Left renal cortex interstitium (tissue), 4 donors: Measurements from ENCODE around the gene USH2A. TPM values are rescaled to one million over a fixed set of nuclear protein-coding genes. Genes with fewer than 3 reads are reported as not detected.

Experiments
- DNase-seq, 4 donors: peaks; one replicate each; pipeline ENCODE4 v3.0.0-alpha.2; 2013; ENCODE audit warnings: low read depth in 4 of 4, low spot score in 2 of 4, missing footprints in 1 of 4
- polyA plus RNA-seq, 4 donors: library from polyadenylated mRNA; unstranded; fragments of 120-200 nt; gene quantifications; one replicate each; pipeline ENCODE4 v1.2.1, GENCODE V29; 2013; ENCODE audit not compliant: insufficient read length in 4 of 4

The USH2A gene
- polyA plus RNA-seq, 4 donors = 0.13 to 0.42 (median 0.37) TPM

DNA sequence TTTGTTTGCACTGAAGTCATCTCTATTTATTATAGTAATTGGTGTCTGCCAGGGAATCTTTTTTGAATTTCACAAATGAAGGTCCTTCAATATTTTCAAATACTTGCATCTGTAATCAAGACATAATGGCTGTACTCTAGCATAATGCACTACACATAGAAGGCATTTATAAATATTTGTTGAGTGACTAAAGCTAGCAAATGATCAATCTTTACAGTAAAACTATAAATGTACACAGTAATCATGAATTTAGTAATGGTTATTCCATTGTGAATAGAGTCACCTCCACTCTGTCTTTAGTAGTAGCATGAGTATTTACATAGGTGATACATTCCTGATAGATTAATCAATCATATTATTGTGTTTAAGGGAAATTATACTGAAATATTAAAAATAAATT lies 119.6 kb downstream of the USH2A start:
- no peak for DNase-seq

DNA sequence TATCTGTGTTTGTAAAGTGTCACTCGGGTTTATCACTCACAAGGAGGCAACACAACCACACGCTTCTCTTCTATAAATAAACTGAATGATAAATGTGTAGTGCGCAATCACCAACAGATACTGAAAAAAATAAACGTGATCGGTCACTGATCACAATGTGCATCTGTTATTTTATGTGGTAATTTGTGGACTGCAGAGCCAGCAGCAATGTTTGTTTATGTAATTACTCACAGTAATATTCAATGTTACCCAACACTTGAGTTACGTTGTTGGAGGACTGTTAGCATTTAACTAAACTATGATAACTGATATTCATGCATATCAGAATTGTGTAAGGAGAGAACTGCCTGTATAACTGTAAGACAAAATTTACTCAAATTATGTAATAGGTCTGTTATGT lies 129.6 kb downstream of the USH2A start:
- no peak for DNase-seq

DNA sequence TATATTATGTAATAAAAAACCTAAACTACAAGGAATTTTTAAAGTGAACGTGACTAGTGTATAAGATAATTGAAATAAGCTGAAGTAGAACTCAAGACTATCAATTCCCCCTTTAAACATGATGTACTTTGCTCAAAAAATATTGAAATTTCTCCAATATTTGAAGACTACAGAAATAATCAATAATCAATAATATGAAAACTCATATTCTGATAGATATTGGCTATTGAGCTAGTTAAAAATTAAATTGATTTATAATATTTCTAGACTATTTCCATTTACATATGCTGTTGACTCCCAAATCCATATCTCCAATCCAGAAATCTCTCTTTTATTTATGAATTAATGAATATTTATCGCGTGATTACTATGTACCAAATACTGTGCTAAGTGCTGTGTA lies 133.2 kb downstream of the USH2A start:
- DNase-seq = no peak

DNA sequence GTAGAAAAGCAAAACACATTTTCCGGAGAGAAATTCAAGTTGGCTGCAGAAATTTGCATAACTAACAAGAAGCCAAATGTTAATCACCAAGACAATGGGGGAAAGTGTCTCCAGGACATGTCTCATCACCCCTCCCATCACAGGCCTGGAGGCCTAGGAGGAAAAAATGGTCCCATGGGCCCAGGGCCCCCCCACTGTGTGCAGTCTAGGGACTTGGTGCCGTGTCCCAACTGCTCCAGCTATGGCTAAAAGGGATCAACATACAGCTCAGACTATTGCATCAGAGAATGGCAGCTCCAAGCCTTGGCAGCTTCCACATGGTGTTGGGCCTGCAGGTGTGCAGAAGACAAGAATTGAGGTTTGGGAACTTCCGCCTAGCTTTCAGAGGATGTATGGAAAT lies 138.2 kb downstream of the USH2A start:
- DNase-seq = no peak

DNA sequence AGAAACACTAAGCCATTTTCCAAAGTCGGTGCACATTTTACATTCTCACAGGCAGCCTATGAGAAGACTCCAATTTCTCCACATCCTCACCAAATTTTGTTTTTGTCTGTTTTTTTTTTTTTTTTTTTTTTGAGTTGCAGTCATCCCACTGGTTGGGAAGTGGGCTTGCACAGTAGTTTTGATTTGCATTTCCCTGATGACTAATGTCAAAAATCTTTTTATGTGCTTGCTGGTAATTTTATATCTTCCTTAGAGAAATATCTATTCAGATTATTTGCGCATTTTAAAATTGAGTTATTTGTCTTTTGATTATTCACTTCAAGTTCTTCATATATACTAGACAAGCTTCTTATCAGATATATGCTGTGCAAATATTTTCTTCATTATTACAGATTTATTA lies 141.5 kb downstream of the USH2A start:
- no peak for DNase-seq

DNA sequence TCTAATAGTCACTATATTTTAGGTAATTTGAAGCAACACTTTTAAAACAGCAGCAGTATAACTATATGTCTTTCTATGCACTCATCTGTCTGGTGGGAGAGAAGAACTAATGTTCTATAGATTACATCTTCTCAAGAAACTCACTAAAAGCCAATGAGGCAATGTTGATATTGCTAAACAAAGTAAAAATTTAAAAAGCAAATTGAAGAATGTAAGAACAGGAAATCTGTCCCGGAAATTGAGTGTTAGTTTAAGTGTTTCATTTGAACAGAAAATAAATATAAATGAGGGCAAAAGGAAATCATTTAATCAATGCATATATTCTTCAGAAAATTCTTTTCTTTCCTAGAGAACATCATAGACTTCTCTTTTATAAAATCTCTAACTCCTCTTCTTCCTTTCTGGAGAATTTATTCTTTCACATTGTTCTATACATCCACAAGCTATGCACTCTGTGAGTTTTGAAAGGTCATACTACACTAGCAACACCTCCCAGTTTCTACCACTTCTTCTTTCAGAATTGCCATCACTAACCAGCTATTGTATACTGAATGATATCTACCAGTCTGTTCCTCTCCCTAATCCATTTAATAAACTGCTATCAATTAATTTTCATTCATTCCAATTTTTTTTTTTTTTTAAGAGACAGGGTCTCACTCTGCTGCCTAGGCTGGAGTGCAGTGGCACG lies 153.0 kb downstream of the USH2A start:
- no peak for DNase-seq

DNA sequence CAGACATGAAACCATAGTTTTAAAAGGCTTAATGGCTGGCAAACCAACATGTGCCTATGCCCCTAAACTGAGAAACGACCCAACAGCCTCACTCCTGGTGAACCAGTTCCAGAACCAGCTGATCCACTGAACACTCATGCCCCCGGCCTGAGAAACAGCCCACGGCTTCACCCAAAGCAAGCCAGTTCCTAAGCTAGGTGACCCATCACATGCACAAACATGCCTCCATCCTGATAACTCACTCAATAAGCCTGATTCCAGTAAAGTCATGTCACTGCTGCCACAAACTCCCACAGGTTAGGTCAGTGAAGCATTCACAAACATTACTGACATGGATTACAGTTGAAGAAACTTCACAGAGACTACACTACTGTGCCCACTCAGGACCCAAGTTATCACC lies 161.6 kb downstream of the USH2A start:
- no peak for DNase-seq

DNA sequence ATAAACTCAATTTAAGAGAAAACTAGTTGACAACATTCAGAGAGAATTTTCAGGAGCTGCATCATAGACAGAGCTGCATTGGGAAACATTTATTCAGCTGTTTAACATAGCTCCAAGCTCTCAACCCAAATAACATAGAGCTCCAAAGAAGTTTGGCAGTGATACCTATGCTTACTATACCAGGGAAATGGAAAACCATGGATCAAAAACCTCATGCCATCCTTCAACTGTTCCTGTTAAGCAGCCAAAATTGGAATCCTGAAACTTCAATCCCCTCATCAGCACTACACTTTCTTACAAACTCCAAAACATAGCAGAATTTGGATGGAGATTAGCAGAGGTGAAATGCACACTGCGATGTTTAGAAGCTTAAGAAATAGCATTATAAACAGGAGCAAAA lies 164.4 kb downstream of the USH2A start:
- no peak for DNase-seq

DNA sequence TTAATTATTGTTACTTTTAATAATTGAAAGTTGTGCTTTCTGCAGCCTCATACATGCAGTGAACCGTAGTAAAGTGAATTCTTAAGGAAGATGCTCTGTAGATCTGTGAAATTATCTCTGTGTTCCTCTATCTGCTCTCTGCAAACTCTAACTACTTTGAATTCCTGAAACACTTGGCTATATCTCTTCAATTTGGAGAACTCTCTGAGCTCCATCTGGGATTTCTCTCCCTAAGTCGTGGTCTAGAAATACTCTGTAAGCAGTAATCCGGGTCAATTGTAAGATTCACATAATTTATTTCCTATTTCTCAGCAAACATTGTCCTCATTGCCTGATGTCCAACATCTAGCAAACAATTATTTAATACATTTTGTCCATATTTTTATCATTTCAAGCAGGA lies 164.9 kb downstream of the USH2A start:
- DNase-seq = no peak

DNA sequence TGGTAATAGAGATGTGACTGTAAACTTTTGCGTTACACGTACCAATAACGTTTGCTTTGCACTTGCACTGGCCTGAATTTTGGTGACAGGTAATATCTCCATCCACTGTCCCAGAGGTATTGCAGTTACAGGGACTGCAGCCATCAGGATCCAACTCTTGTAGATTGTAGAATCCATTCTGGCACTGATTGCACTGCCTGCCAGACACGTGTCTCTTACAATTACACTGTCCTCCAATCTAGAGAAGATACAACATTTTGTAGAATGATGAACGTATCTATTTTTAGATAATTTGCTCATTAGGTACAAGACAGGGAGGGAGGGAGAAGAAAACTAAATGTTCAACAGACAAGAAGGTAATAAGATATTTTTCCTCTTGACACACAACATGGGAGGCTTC lies 172.4 kb downstream of the USH2A start:
- DNase-seq = no peak

DNA sequence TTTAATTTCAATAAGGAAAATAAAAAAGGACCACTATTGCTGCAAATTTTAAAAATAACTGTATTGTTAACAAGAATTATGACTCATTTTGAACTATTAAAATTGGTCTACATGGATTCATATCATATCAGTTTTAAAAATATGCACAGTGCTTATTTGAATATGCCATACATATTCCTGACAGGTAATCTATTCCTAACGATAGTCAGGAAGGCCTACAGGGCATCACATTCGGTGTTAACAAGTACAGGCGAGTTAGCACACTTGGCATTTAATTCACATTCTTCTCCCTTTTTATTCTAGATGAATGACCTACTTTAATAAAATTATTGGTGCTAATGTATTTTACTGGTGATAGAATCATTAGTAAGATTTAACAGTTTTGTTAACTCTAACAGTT lies 174.6 kb downstream of the USH2A start:
- DNase-seq = no peak

DNA sequence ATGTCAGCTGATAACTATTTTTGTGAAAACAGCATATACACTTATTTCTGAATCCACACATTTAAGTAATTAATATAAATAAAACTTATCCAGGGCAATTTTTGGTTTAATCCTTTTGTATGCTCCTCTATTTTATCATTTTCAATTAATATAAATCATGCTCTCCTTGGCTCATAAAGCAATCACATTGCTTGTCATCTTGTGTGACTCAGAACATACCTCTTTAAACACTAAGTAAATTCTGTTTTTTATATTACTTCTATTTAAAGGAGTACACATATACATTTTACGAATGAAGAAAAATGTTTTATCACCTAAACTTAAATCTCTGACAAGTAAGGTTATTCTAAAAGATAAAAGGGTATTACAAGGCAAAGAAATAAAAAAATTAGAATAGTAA lies 175.3 kb downstream of the USH2A start:
- DNase-seq = no peak

DNA sequence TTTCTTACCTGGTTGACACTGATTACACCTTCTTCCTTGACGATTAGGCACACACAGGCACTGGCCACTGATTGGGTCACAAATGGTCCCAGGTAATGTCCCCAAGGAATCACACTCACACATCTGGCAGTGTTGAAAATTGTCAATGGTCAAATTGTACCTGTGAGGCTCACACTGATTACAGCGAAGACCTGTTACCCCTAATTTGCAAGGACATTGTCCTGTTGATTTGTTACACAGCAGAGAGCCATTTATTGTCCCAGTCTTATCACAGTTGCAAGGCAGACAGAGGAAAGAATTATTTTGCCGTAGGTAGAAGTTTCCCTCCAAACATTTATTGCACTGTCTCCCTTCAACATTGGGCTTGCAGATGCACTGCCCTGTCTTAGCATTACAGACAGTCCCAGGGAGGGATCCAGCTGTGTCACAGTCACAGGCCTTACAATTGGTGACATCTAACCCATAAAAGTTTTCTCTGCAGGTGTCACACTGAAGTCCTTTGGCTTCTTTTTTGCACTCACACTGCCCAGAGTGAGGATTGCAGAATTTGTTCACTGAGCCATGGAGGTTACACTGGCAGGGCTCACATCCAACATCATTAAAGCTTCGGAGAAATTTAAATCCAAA lies 176.6 kb downstream of the USH2A start:
- no peak for DNase-seq

DNA sequence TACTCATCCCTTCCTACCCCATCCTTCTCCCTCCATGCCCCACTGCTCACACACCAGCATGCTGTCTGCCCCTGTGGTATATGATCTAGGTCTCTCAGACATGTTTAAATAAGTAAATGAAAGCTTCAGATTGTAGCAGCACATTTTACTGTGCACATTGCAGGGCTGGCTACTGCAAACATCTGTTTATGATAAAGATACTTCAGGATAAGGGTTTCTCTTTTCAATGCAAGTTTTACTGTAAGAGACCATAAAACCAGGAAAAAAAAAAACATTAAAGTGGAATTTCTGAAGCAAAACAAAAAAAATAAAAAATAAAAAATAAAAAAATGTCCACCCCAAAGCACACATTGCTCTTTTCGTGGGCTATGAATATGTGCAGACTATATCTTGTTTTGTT lies 184.4 kb downstream of the USH2A start:
- no peak for DNase-seq

DNA sequence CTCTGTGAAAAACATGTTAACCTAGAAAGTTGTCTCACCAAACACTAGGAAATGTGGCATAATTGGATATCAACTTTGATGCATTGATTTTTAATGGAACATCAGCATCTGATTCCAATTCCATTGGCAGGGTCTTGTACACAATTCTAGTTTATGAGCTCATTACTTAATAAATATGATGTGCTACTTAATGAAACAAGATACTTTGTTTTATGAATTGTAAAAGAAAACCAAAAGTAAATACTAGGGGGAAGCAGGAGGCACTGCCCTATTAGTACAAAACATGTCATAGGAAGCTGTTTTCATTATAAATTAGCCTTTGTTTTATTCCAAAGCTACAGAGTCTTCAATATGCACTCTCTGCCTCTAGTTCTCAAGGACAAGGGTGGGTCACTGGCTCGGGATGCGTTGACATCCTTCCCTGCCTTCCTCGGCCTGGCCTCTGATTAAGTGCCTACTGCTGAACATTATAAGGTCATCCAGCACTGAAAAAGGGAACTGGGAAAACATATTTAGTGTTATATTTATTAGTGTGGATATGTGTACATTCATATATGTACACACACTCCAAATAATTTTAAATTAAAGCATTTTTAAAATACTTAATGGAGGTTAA lies 185.2 kb downstream of the USH2A start:
- DNase-seq = no peak

DNA sequence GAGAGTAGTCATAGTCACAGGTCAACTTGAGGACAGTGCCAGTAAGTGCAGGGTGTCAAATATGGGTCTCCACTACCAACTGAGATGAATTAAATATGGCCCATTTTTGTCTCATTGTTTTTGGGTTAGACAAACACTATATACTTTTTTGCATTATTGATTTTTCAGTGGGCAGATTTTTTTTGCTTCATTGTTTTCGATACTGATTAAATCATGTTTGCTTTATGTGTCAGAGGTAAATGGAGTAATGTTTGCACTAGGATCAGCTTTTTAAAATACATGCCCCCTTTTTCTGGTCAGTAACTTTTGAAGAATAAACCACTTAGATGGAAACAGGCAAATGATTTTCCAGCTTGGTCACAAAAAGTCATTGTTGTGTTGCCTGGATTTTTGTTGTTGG lies 199.0 kb downstream of the USH2A start:
- no peak for DNase-seq

DNA sequence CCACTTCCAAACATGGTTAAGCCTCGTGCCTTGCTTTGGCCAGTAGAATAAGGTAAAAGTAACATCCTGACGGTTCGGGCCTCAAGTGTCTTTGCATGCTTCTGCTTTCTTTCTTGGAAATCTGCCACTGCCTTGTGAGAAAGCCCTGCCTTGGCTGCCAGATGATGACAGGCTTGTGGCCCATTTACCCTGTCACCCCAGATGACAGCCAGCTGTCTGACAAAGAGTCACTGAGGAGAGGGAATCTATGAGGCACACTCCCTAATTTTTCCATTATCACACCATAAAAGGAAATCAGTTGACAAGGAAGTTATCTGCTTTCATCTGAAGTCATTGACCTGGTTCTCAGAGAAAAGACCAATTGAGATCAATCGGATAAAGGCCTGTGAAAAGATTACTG lies 199.8 kb downstream of the USH2A start:
- DNase-seq = no peak

DNA sequence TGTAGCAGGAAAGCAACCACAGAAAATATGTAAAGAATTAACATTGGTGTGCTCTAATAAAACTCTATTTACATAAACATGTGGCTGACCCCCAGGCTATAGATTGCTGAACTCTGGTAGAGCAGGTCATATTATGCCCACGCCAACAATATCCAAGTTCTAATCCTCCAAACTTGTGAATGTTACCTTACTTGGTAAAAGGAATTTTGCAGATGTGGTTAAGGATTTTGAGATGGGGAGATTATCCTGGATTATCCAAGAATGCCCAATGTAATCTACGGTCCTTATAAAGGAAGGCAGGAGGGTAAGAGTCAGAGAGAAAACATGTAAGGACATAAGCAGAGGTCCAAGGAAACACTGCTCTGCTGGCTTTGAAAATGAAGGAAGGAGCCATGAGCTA lies 201.0 kb downstream of the USH2A start:
- DNase-seq = no peak

DNA sequence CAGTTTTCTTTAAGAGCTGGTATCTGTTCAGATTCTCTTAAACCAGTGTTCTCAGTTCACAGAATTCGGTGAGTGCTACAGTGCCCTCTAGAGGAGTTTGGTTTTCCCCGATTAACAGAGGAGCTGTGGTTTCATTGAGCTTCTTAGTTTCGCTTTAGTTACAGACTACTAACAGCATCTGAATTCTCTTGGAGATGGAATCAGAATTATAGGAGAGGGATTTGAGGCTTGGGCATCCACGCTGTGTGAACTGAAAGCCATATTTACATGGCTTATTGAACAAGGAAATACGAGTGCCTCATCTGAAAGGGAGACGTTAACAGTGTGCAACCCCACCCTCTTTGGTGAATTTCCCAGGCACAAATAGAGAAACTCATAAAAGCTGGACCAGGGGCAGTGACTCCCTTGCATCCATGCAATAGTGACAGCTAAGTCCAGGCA lies 202.0 kb downstream of the USH2A start:
- peak; percentile 44 to 85 (median 61) for DNase-seq

DNA sequence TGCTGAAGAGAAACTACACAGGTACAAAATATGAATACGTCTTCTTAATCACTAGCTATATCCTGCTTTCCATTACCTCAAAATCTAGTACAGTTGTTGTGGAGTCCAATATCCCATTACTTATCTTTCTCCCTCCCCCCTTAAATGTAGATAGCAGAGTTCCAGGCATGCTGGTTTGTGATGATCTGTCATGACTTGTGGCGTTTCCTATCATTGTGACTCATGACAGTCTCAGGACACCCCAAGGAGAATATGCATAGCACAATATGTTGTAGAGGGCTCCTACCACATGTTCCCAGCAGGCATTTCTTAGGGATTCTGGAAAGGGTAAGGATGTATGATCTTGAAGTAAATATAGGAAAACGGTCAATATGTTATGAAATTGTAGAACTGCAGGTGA lies 206.9 kb downstream of the USH2A start:
- no peak for DNase-seq

DNA sequence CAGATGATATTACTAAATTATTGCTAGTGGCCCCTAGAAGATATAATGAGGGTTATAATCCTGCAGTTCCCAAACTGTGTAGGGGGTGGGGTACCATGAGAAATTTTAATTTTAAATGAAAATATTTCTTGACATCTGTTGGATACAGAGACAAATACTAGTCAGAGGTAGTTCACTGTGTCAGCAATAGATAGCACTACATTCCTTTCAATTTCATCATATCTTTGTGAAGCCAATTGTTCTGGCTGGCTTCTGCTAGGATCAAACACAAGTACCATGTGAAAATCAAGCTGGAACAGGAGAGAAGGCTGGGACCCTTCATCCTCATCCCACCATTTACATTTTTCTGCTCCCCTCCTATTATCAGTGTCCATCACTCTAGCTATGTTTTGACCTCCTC lies 208.1 kb downstream of the USH2A start:
- DNase-seq = no peak

DNA sequence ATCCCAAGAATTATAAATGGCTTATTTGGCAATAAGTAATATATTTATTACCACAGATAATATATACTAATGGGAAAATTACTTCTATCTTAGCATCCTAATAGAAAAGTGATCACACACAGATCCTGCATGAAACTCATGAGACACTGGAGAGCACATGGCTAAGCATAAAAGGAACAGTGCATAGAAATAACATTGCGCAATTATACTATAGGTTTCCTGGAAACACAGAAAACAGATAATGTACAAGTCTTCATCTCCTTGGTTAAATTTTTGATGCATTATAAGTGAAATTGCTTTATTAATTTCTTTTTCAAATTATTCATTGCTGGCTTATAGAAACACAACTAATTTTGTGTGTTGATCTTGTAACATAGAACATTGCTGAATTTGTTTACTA lies 210.4 kb downstream of the USH2A start:
- no peak for DNase-seq
